ENCODE measurements around the gene FBXO48. TPM values are rescaled to one million over a fixed set of nuclear protein-coding genes. Genes with fewer than 3 reads are reported as not detected.

FBXO48 gene
- total and polyA plus RNA-seq, 2 experiments from 2014 or later = 1.1 to 1.3 TPM

- H3K4me3 ChIP-seq = peak overlapping the region; percentile 90
- no peaks in the 10 kb centered on the region for H3K27me3 ChIP-seq (ENCODE audit: insufficient read depth)
- Mint-ChIP-seq H3K27ac (no peak overlapping the region), H3K4me3 (peak overlapping the region; percentile 99; the same call in 2 of the 3 replicates), H3K9me3 (no peaks in the 10 kb centered on the region), H3K4me1 (peaks cover 11% of the 10 kb centered on the region; the same call in 2 of the 3 replicates), H3K36me3 (ENCODE audit: low read depth) (no peaks in the 10 kb centered on the region), H3K27me3 (ENCODE audit: insufficient read depth, low read depth, poor library complexity) (no peaks in the 10 kb centered on the region)
- no peaks in the 10 kb centered on the region for H3K36me3 ChIP-seq (ENCODE audit: insufficient read depth)
- H3K9me2 ChIP-seq (ENCODE audit: insufficient read depth) = no peaks in the 10 kb centered on the region
- DNase-seq (ENCODE audit: low spot score) (no peak), ATAC-seq (no peak)
- H2AFZ ChIP-seq = no peak overlapping the region
- peak overlapping the region; percentile 78 for H3K4me2 ChIP-seq
- no peaks in the 10 kb centered on the region for H3F3A ChIP-seq (replicated peaks; ENCODE audit: low read depth)
- H3K4me1 ChIP-seq (ENCODE audit: insufficient read depth) = peaks cover 9% of the 10 kb centered on the region; the same call in 1 of the 2 replicates
- no peak overlapping the region for H3K27ac ChIP-seq (ENCODE audit: low read depth)
- H3K79me2 ChIP-seq (replicated peaks; ENCODE audit: insufficient read depth) = peaks cover 31% of the 10 kb centered on the region
- H4K20me1 ChIP-seq (replicated peaks; ENCODE audit: insufficient read depth) = peaks cover 4% of the 10 kb centered on the region; the same call in 1 of the 2 replicates
- no peak for TF ChIP-seq CTCF (conservative IDR thresholded peaks at IDR 0.05; ENCODE audit: low read depth in 2 of 2)
- TF ChIP-seq JUNB (IDR thresholded peaks at IDR 0.05; ENCODE audit: unreplicated experiment) = no peak
- TF ChIP-seq EZH2phosphoT487 (IDR thresholded peaks at IDR 0.05; ENCODE audit: unreplicated experiment) = no peak
- TF ChIP-seq ZNF331 (CRISPR knock-in tag; IDR thresholded peaks at IDR 0.05; ENCODE audit: low read depth) = no peak
- TF ChIP-seq ETS1 (IDR thresholded peaks at IDR 0.05) = no peak
- TF ChIP-seq EZH2 (IDR thresholded peaks at IDR 0.05; ENCODE audit: low read depth, unreplicated experiment) = no peak
- TF ChIP-seq POLR2AphosphoS5 (IDR thresholded peaks at IDR 0.05; ENCODE audit: low read depth) = no peak
- TF ChIP-seq ZNF114 (CRISPR knock-in tag; IDR thresholded peaks at IDR 0.05) = no peak
- no peak for TF ChIP-seq REST (IDR thresholded peaks at IDR 0.05; ENCODE audit: unreplicated experiment)
- no peak for TF ChIP-seq STAT1 (IDR thresholded peaks at IDR 0.05; ENCODE audit: unreplicated experiment)
- TF ChIP-seq NANOG (IDR thresholded peaks at IDR 0.05; ENCODE audit: borderline replicate concordance) = no peak
Observed at GRCh38 chr2:68468801-68469200, 1.7 kb upstream of the FBXO48 start.
